Loucy (cell line): ENCODE data around the gene SIM2.

Experiments used
- H2AFZ ChIP-seq: fragments of 200-600 bp; sonication (generic); 2 replicates; pipeline ENCODE4 v1.6.0; 2016; ENCODE audit warnings: antibody characterized with exemption, mild to moderate bottlenecking, low read length, moderate library complexity
- H3F3A ChIP-seq: fragments of 200-600 bp; 2 replicates; pipeline ENCODE4 v1.6.0; 2016; ENCODE audit warnings: antibody characterized with exemption, low read depth, mild to moderate bottlenecking
- H3K27me3 ChIP-seq: fragments of 200-600 bp; sonication (generic); 2 replicates; pipeline ENCODE4 v1.6.1; 2014; ENCODE audit warnings: low read length, mild to moderate bottlenecking; ENCODE audit not compliant: insufficient read depth, poor library complexity, severe bottlenecking
- H3K36me3 ChIP-seq: fragments of 200-600 bp; sonication (generic); 2 replicates; pipeline ENCODE4 v1.6.1; 2016; ENCODE audit warnings: low read length; ENCODE audit not compliant: insufficient read depth
- H3K4me1 ChIP-seq: fragments of 200-600 bp; sonication (generic); 2 replicates; pipeline ENCODE4 v1.5.1; 2014; ENCODE audit warnings: low read length, mild to moderate bottlenecking; ENCODE audit not compliant: insufficient read depth, poor library complexity, severe bottlenecking
- H3K4me2 ChIP-seq: fragments of 200-600 bp; sonication (generic); 2 replicates; pipeline ENCODE4 v1.6.0; 2014; ENCODE audit warnings: antibody characterized with exemption, low read length, low read depth, mild to moderate bottlenecking; ENCODE audit not compliant: poor library complexity, severe bottlenecking
- H3K4me3 ChIP-seq: fragments of 200-600 bp; sonication (generic); 2 replicates; pipeline ENCODE4 v1.5.1; 2014; ENCODE audit warnings: low read length, mild to moderate bottlenecking, mixed read lengths; ENCODE audit not compliant: poor library complexity, severe bottlenecking
- H3K79me2 ChIP-seq: fragments of 200-600 bp; sonication (generic); 2 replicates; pipeline ENCODE4 v1.6.1; 2014; ENCODE audit warnings: low read length; ENCODE audit not compliant: insufficient read depth
- H3K9ac ChIP-seq: fragments of 200-600 bp; sonication (generic); 2 replicates; pipeline ENCODE4 v1.6.0; 2014; ENCODE audit warnings: mild to moderate bottlenecking, low read depth, low read length, moderate library complexity; ENCODE audit not compliant: poor library complexity, severe bottlenecking
- H3K9me2 ChIP-seq: fragments of 200-600 bp; sonication (generic); replicated peaks from 2 replicates; pipeline ENCODE4 v1.6.1; 2016; ENCODE audit warnings: low read depth, low read length, mixed read lengths
- H3K9me3 ChIP-seq: fragments of 200-600 bp; sonication (generic); 2 replicates; pipeline ENCODE4 v1.6.1; 2014; ENCODE audit warnings: mild to moderate bottlenecking, antibody characterized with exemption, low read length, low read depth; ENCODE audit not compliant: insufficient read depth
- H4K20me1 ChIP-seq: fragments of 200-600 bp; sonication (generic); 2 replicates; pipeline ENCODE4 v1.6.0; 2014; ENCODE audit warnings: antibody characterized with exemption, low read length, mild to moderate bottlenecking; ENCODE audit not compliant: insufficient read depth, poor library complexity, severe bottlenecking
- EZH2phosphoT487 ChIP-seq: fragments of 200-600 bp; IDR thresholded peaks from 2 replicates; pipeline ENCODE4 v1.6.1; 2018; ENCODE audit warnings: antibody characterized with exemption, mild to moderate bottlenecking, moderate library complexity, borderline replicate concordance
- TF ChIP-seq, protein P1 (sequence below): fragments of 200-600 bp; sonication (generic); conservative IDR thresholded peaks from 2 replicates; pipeline ENCODE4 v1.5.1; 2014; ENCODE audit warnings: mild to moderate bottlenecking, antibody characterized with exemption, low read length

The SIM2 gene

DNA sequence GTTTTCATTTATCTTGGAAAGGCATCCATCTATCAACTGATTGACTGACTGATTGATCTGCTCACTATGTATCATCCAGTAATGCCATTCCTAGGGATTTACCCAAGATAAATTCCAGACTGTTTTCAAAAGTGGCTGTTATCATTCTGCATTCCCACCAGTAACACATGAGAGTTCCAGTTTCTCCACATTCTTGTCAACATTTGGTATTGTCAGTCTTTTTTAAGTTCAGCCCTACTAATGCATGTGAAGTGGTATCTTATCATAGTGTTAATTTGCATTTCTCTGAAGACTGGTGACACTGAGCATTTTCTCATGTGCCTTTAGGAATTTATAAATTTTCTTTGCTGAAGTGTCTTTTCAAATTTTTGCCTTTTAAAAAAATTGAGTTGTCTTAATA is 99.6 kb downstream of the SIM2 start:
- H3K36me3 ChIP-seq: no peaks in the 10 kb centered on the region
- H3K9ac ChIP-seq: no peak overlapping the region
- H3K4me1 ChIP-seq: no peaks in the 10 kb centered on the region
- TF ChIP-seq, protein P1, sequence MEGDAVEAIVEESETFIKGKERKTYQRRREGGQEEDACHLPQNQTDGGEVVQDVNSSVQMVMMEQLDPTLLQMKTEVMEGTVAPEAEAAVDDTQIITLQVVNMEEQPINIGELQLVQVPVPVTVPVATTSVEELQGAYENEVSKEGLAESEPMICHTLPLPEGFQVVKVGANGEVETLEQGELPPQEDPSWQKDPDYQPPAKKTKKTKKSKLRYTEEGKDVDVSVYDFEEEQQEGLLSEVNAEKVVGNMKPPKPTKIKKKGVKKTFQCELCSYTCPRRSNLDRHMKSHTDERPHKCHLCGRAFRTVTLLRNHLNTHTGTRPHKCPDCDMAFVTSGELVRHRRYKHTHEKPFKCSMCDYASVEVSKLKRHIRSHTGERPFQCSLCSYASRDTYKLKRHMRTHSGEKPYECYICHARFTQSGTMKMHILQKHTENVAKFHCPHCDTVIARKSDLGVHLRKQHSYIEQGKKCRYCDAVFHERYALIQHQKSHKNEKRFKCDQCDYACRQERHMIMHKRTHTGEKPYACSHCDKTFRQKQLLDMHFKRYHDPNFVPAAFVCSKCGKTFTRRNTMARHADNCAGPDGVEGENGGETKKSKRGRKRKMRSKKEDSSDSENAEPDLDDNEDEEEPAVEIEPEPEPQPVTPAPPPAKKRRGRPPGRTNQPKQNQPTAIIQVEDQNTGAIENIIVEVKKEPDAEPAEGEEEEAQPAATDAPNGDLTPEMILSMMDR: no peak
- no peak for TF ChIP-seq EZH2phosphoT487
- H3K9me2 ChIP-seq: no peaks in the 10 kb centered on the region
- H3K9me3 ChIP-seq: peaks cover 14% of the 10 kb centered on the region; the same call in 1 of the 2 replicates
- no peaks in the 10 kb centered on the region for H3K79me2 ChIP-seq
- no peak overlapping the region for H2AFZ ChIP-seq
- no peak overlapping the region for H3K4me2 ChIP-seq
- no peaks in the 10 kb centered on the region for H3K27me3 ChIP-seq
- H4K20me1 ChIP-seq: no peaks in the 10 kb centered on the region
- no peaks in the 10 kb centered on the region for H3F3A ChIP-seq
- no peak overlapping the region for H3K4me3 ChIP-seq
